Fibroblast of mammary gland (primary cell): Measurements from ENCODE around the gene AGR3.

ENCODE experiments used
- DNase-seq: peaks from one replicate; pipeline ENCODE4 v3.0.0-alpha.2; 2010; ENCODE audit warnings: low read depth
- H3K4me3 ChIP-seq: 2 replicates; pipeline ENCODE4 v1.5.1; 2011; ENCODE audit warnings: low read depth, mild to moderate bottlenecking, low read length, moderate library complexity; ENCODE audit not compliant: control insufficient read depth
- CTCF ChIP-seq: conservative IDR thresholded peaks from 2 replicates; pipeline ENCODE4 v1.5.1; 2011; ENCODE audit warnings: low read depth, low read length, inconsistent platforms; ENCODE audit not compliant: control insufficient read depth, insufficient read depth

AGR3 gene

GRCh38 chr7:16826060-16826459, 55.7 kb downstream of the AGR3 start:
- no peak for TF ChIP-seq CTCF
- DNase-seq, result no peak
- no peak overlapping the region for H3K4me3 ChIP-seq

GRCh38 chr7:16822029-16822428, 59.8 kb downstream of the AGR3 start:
- H3K4me3 ChIP-seq, result no peak overlapping the region
- DNase-seq, result no peak
- TF ChIP-seq CTCF, result no peak

GRCh38 chr7:16818732-16819131, 63.1 kb downstream of the AGR3 start:
- no peak overlapping the region for H3K4me3 ChIP-seq
- TF ChIP-seq CTCF, result no peak
- no peak for DNase-seq

GRCh38 chr7:16817536-16817935, 64.2 kb downstream of the AGR3 start:
- no peak overlapping the region for H3K4me3 ChIP-seq
- no peak for TF ChIP-seq CTCF
- DNase-seq, result peak; percentile 53

GRCh38 chr7:16816824-16817223, 65.0 kb downstream of the AGR3 start:
- DNase-seq, result no peak
- no peak for TF ChIP-seq CTCF
- H3K4me3 ChIP-seq, result no peak overlapping the region

- TF ChIP-seq CTCF, result no peak
These were observed 66.8 kb downstream of the AGR3 start for GRCh38 chr7:16815001-16815400.

GRCh38 chr7:16813232-16813616, 68.6 kb downstream of the AGR3 start:
- no peak for TF ChIP-seq CTCF
- no peak for DNase-seq
- H3K4me3 ChIP-seq, result no peak overlapping the region

More at GRCh38 chr7:16815001-16815400, 66.8 kb downstream of the AGR3 start:
- no peak for DNase-seq
- no peak overlapping the region for H3K4me3 ChIP-seq
